Measurements from ENCODE around the gene MSI2.

GRCh38 chr17:57584050-57584551 lies 327.8 kb downstream of the MSI2 start:
- no peak for TF ChIP-seq CTCF (IDR thresholded peaks at IDR 0.05; ENCODE audit: low read depth, low read length, poor library complexity, severe bottlenecking)
- no peak for TF ChIP-seq EZH2phosphoT487 (IDR thresholded peaks at IDR 0.05; ENCODE audit: borderline replicate concordance, low read length)

Measured in DOHH2 (cell line).